Left renal cortex interstitium (tissue), 4 donors: ENCODE results near the gene HPSE2. TPM values are rescaled to one million over a fixed set of nuclear protein-coding genes. Genes with fewer than 3 reads are reported as not detected.
A peak's percentile ranks its signal among the peaks of the same experiment; 100 is the strongest.
"Not testable (repeated sequence)": the region's sequence is repeated elsewhere in the genome, so short reads cannot be mapped to it uniquely, and the experiment has no call there.

Source experiments
- DNase-seq, 4 donors: peaks; one replicate each; pipeline ENCODE4 v3.0.0-alpha.2; 2013; ENCODE audit warnings: low read depth in 4 of 4, low spot score in 2 of 4, missing footprints in 1 of 4
- polyA plus RNA-seq, 4 donors: library from polyadenylated mRNA; unstranded; fragments of 120-200 nt; gene quantifications; one replicate each; pipeline ENCODE4 v1.2.1, GENCODE V29; 2013; ENCODE audit not compliant: insufficient read length in 4 of 4

The HPSE2 gene
- polyA plus RNA-seq, 4 donors, result 0.98 to 1.8 (median 1.3) TPM

- DNase-seq, result no peak
These were observed 707.4 kb downstream of the HPSE2 start for GRCh38 chr10:98528166-98528804.

GRCh38 chr10:98525969-98526368, 709.7 kb downstream of the HPSE2 start:
- DNase-seq, result no peak

GRCh38 chr10:98524124-98524523, 711.5 kb downstream of the HPSE2 start:
- no peak for DNase-seq

- no peak for DNase-seq
These were observed 715.8 kb downstream of the HPSE2 start for GRCh38 chr10:98519841-98520240.

GRCh38 chr10:98517672-98518071, 718.0 kb downstream of the HPSE2 start:
- DNase-seq, result no peak

GRCh38 chr10:98516352-98516751, 719.3 kb downstream of the HPSE2 start:
- no peak for DNase-seq

GRCh38 chr10:98513704-98514103, 721.9 kb downstream of the HPSE2 start:
- no peak for DNase-seq

- DNase-seq, result peak in 1 of 4 donors; percentile 23
These were observed 723.8 kb downstream of the HPSE2 start for GRCh38 chr10:98511876-98512275.

GRCh38 chr10:98510412-98510995, 725.1 kb downstream of the HPSE2 start:
- DNase-seq, result no peak

GRCh38 chr10:98509745-98510144, 725.9 kb downstream of the HPSE2 start:
- no peak for DNase-seq

- not testable (repeated sequence) for DNase-seq
These were observed 733.1 kb downstream of the HPSE2 start for GRCh38 chr10:98502535-98502934.

GRCh38 chr10:98492763-98493162, 742.9 kb downstream of the HPSE2 start:
- DNase-seq, result no peak

- DNase-seq, result no peak
These were observed 745.8 kb downstream of the HPSE2 start for GRCh38 chr10:98489561-98490481.

GRCh38 chr10:98488669-98489430, 746.8 kb downstream of the HPSE2 start:
- no peak for DNase-seq

GRCh38 chr10:98487649-98488048, 748.0 kb downstream of the HPSE2 start:
- no peak for DNase-seq

- DNase-seq, result no peak
These were observed 749.2 kb downstream of the HPSE2 start for GRCh38 chr10:98486421-98486820.

GRCh38 chr10:98485959-98486358, 749.7 kb downstream of the HPSE2 start:
- no peak for DNase-seq

- DNase-seq, result no peak
These were observed 752.0 kb downstream of the HPSE2 start for GRCh38 chr10:98483658-98484057.

- DNase-seq, result no peak
These were observed 753.6 kb downstream of the HPSE2 start for GRCh38 chr10:98482096-98482495.

GRCh38 chr10:98481404-98481945, 754.2 kb downstream of the HPSE2 start:
- no peak for DNase-seq
